NK-92 (cell line): Measurements from ENCODE around the gene CGNL1.

ENCODE experiments used
- DNase-seq: peaks from one replicate; lab custom pipeline; 2025; ENCODE audit not compliant: unreplicated experiment; lab: John Stamatoyannopoulos, UW

The CGNL1 gene

GRCh38 chr15:57494581-57494980 is 118.3 kb downstream of the CGNL1 start:
- no peak for DNase-seq

DNA sequence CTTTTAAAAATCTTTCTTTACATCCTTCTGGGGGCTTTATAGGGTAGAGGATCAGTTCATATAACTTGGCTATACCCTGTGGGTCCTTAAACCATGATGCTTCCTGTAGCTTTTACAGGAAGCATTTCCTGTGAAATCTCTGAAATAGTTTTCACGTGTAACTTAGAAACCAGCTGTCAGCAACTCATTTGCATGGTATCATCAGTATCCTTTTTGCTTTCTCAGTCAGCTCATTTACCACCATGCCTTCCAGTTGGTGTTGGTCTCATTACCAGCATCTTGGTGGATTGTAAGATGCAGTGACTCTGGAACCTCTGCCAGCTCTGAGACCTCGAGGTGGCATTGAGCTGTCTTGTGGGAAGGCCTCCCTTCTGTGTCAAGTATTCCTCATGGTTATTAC is 118.7 kb downstream of the CGNL1 start:
- no peak for DNase-seq

DNA sequence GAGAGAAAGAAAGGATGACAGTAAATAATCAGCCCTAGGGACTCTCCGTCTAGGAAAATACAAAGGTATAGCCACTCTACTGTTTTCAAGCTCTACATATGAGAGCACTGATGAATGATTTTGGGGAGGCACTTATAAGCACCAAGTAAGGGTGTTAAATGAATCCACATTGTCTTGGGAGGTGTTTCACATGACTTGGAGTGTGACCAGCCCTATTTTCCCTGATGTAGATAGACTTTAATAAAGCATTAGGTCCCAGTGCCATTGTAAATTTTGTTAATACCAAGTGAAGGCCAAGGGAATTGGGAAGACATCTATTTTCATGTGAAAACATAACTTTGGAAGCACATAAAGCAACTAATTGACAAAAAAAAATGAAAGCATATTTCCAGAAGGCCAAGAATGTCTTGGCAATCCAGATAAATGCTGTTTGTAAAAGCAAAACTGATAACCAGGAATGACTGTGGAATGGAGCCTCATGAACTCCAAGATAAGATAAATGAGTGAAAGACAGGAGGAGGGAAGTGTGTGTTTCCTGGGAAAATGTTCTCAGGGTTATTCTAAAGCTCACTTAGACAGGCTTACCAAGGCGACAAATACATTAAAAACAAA is 119.4 kb downstream of the CGNL1 start:
- DNase-seq, result no peak

- DNase-seq, result no peak
Measured at GRCh38 chr15:57496594-57496945, 120.3 kb downstream of the CGNL1 start.

- no peak for DNase-seq
Measured at GRCh38 chr15:57496946-57497869, 120.9 kb downstream of the CGNL1 start.

GRCh38 chr15:57500256-57500655 is 124.0 kb downstream of the CGNL1 start:
- DNase-seq, result no peak

DNA sequence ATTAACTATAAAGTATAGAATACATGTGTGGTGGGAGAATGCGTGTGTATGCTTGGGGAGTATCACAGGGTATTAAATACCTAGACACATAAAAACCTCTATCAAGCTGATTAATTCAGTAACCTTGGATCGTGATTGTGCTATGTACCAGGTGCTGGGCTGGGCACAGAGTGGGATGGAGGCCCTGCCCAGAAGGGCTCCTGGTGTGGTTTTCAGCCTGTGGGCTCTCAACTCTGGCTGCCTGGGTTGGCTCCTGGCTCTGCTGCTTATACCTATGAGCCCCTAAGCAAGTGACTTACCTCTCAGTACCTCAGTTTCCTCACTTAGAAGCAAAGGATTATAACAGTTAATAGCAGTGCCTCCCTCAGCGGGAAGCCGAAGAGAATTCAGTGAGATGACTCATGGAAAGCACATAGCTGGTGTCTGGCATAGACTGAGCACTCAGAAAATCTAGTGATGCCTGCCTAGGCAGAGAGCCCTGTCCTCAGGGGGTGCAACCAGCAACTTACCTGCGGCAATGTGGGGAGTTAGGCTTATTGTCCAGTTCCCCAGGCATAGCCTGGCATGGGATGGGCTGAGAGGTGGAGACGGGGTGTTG is 124.8 kb downstream of the CGNL1 start:
- DNase-seq, result no peak

DNA sequence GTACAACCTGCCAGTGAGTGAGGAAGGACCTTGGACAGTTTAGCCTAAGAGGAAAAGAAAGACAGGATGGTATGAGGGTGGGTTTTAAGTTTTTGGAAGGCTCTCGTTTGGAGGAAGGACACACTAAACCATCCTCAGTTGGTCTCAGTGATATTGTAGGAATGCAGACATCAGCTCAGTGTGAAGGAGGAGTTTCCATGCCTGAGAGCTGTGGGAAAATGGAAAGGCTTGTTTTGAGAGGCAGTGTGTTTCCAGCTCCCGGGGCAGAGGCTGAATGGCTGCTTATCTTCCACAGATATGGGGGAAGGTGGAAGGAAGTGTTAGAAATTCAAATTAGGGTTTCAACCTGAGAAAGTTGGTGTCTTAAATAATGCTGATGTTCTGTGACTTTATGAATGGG is 125.8 kb downstream of the CGNL1 start:
- no peak for DNase-seq

- no peak for DNase-seq
Measured at GRCh38 chr15:57503051-57503702, 126.9 kb downstream of the CGNL1 start.

GRCh38 chr15:57503911-57504598 is 127.8 kb downstream of the CGNL1 start:
- DNase-seq, result no peak

GRCh38 chr15:57504599-57504940 is 128.3 kb downstream of the CGNL1 start:
- no peak for DNase-seq

DNA sequence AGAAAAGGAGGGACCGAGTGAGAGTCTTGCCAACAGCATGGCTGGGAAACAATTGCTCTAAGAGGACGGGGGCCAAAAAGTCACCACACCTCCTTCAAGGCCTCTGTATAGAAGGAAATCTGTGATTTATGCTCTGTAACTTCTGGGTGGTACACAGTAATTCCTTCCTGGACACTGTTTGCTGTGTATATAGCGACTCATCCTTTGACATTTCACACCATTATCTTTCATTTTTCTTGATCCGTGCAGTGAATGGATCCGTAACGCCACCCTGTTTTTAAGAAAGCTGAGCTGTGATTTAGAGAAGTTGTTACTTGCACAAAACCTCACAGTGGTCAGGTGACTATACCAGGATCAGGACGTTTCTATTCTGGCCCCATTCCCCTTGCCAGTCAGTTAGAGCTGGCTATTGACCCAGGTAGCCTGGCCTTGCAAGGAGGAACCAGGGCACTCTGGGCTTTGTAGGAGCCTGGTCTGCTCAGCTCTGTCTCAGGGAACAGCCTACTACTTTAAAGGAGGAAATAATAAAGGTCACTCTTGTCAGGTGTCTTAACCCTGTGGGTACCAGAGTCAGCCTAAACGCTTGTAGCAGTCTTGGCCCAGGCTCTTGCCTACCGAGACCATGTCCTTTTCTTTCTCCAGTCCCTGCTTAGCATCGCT is 128.9 kb downstream of the CGNL1 start:
- no peak for DNase-seq

- DNase-seq, result no peak
Measured at GRCh38 chr15:57505949-57506391, 129.7 kb downstream of the CGNL1 start.

DNA sequence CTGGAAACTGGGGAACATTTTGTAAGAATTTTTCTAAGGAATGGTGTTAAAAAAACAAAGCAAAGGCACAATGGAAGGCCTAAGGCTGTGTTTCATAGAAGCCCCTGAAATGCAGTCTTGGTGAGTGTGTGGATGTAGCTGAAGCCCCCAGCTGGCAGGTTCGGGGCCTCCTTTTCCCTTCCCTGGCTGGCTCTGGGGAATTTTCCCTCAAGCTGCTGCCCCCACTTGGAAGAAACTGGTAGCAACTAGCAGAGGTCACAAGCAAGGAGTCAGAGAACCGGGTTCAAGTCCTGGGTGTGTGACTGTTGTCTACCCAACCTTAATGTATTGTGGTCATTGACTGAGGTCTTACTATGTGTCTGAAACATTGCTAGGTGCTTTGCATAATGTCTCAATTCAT is 130.1 kb downstream of the CGNL1 start:
- DNase-seq, result no peak

DNA sequence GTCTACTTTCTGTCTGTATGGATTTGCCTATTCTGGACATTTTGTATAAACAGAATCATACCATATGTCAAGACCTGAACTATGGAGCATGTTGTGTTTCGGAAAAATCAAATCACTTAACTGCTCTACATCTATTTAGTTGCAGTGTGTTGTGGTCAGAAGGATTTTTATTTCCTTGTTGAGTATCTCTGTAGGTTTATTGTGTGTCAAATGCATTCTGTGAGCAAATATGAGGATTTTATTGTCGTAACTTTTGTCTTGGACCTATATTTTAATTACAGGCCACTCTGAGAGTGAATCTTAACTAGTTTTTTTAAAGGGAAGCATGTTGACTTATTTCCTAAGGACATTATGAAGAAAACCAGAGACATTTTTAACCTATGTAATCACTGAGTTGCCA is 130.8 kb downstream of the CGNL1 start:
- DNase-seq, result no peak

DNA sequence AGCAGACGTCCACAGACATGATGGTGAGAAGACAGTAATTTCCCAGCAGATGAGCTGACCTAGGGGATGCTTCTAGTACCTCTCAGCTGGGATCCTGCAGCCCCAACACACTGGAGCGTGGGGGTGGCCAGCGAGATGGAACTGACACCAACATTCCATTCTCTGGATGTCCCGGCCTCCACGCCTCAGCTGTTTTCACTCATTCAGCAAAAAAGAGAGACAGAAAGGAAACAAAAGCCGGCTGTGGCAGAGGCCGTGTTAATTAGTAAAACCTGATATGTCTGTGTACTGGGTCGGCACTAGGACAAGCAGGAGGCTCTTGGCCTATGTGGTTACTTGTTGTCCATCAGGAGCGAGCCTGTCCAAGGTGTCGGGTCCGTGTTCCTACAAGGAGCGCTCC is 132.8 kb downstream of the CGNL1 start:
- no peak for DNase-seq

GRCh38 chr15:57509965-57510364 is 133.7 kb downstream of the CGNL1 start:
- DNase-seq, result no peak

- no peak for DNase-seq
Measured at GRCh38 chr15:57510647-57511046, 134.3 kb downstream of the CGNL1 start.

- DNase-seq, result no peak
Measured at GRCh38 chr15:57516327-57517029, 140.2 kb downstream of the CGNL1 start.
